ENCODE data around the gene IGSF21.

DNA sequence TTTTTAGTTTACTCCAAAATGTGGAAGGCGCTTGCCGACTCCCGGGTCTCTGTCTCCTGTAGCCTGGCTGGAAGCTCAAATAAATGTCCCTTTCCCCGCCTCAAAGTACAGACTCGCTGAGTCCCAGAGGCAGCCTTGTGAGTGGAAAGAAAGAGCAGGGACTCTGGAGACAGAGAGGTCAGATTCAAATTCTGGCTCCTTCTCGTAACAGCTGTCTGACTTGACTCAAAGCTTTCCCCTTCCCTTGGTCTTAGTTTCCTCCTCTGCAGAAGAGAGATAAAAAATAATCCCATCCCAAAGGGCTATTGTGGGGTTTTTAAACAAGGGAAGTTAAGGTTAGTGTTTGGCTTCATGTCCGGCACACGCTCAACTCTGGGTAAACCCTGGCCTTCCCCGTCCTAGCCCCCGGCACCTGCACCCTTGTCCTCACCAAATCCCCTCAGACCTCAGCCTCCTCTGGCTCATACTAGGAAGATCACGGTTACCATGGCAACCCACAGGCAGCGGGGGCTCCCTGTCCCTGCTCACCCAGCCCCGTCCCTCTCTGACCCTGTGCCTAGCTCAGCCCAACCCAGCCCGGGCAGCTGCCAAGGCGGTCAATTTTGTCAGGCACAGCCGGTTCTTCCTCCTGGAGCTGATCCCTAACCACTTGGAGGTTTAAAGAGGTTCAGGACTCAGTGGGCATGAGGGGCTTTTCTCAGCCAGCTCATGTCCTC, 49.2 kb upstream of the IGSF21 start:
- TF ChIP-seq, protein P1, sequence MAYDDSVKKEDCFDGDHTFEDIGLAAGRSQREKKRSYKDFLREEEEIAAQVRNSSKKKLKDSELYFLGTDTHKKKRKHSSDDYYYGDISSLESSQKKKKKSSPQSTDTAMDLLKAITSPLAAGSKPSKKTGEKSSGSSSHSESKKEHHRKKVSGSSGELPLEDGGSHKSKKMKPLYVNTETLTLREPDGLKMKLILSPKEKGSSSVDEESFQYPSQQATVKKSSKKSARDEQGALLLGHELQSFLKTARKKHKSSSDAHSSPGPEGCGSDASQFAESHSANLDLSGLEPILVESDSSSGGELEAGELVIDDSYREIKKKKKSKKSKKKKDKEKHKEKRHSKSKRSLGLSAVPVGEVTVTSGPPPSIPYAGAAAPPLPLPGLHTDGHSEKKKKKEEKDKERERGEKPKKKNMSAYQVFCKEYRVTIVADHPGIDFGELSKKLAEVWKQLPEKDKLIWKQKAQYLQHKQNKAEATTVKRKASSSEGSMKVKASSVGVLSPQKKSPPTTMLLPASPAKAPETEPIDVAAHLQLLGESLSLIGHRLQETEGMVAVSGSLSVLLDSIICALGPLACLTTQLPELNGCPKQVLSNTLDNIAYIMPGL (CRISPR knock-in tag; IDR thresholded peaks at IDR 0.05) = no peak
- TF ChIP-seq, protein P2, sequence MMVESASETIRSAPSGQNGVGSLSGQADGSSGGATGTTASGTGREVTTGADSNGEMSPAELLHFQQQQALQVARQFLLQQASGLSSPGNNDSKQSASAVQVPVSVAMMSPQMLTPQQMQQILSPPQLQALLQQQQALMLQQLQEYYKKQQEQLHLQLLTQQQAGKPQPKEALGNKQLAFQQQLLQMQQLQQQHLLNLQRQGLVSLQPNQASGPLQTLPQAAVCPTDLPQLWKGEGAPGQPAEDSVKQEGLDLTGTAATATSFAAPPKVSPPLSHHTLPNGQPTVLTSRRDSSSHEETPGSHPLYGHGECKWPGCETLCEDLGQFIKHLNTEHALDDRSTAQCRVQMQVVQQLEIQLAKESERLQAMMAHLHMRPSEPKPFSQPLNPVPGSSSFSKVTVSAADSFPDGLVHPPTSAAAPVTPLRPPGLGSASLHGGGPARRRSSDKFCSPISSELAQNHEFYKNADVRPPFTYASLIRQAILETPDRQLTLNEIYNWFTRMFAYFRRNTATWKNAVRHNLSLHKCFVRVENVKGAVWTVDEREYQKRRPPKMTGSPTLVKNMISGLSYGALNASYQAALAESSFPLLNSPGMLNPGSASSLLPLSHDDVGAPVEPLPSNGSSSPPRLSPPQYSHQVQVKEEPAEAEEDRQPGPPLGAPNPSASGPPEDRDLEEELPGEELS (CRISPR knock-in tag; IDR thresholded peaks at IDR 0.05) = no peak

Data from WTC11 (cell line).